Measurements from ENCODE around the gene PSPC1.
"Not testable (repeated sequence)": the region's sequence is repeated elsewhere in the genome, so short reads cannot be mapped to it uniquely, and the experiment has no call there.

DNA sequence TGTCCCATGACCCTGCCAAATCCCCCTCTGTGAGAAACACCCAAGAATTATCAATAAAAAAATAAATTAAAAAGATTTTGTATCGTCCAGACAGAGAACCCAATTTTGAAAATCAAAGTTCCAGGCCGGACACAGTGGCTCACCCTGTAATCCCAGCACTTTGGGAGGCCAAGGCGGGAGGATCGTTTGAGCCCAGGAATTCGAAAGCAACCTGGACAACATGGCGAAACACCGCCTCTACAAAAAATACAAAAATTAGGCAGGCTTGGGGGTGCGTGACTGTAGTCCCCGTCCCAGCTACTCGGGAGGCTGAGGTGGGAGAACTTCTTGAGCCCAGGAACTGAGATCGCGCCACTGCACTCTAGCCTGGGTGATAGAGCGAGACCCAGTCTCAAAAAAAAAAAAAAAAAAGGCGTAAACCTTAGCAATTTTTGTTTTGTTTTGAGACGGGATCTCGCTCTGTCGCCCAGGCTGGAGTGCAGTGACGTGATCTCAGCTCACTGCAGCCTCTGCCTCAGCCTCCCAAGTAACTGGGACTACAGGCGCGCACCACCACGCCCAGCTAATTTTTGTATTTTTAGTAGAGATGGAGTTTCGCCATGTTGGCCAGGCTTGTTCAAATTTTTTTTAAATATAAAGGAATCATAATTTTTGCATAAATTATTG, 1.9 kb downstream of the PSPC1 start:
- TF ChIP-seq, protein P1, sequence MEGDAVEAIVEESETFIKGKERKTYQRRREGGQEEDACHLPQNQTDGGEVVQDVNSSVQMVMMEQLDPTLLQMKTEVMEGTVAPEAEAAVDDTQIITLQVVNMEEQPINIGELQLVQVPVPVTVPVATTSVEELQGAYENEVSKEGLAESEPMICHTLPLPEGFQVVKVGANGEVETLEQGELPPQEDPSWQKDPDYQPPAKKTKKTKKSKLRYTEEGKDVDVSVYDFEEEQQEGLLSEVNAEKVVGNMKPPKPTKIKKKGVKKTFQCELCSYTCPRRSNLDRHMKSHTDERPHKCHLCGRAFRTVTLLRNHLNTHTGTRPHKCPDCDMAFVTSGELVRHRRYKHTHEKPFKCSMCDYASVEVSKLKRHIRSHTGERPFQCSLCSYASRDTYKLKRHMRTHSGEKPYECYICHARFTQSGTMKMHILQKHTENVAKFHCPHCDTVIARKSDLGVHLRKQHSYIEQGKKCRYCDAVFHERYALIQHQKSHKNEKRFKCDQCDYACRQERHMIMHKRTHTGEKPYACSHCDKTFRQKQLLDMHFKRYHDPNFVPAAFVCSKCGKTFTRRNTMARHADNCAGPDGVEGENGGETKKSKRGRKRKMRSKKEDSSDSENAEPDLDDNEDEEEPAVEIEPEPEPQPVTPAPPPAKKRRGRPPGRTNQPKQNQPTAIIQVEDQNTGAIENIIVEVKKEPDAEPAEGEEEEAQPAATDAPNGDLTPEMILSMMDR (IDR thresholded peaks at IDR 0.05): not testable (repeated sequence)
- TF ChIP-seq POLR2AphosphoS5, POLR2A (IDR thresholded peaks at IDR 0.05): not testable (repeated sequence)

Data from gastroesophageal sphincter (tissue), 3 donors.